Measurements from ENCODE around the gene ZBTB7B.

Gene ZBTB7B

GRCh38 chr1:155000726-155001424 is 1.7 kb upstream of the ZBTB7B start:
- DNase-seq (ENCODE audit: low read depth) = peak; percentile 94
- peak overlapping the region; percentile 89 for H3K4me3 ChIP-seq (ENCODE audit: low read length)
- TF ChIP-seq, protein P1, sequence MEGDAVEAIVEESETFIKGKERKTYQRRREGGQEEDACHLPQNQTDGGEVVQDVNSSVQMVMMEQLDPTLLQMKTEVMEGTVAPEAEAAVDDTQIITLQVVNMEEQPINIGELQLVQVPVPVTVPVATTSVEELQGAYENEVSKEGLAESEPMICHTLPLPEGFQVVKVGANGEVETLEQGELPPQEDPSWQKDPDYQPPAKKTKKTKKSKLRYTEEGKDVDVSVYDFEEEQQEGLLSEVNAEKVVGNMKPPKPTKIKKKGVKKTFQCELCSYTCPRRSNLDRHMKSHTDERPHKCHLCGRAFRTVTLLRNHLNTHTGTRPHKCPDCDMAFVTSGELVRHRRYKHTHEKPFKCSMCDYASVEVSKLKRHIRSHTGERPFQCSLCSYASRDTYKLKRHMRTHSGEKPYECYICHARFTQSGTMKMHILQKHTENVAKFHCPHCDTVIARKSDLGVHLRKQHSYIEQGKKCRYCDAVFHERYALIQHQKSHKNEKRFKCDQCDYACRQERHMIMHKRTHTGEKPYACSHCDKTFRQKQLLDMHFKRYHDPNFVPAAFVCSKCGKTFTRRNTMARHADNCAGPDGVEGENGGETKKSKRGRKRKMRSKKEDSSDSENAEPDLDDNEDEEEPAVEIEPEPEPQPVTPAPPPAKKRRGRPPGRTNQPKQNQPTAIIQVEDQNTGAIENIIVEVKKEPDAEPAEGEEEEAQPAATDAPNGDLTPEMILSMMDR (IDR thresholded peaks at IDR 0.05; ENCODE audit: insufficient read depth, low read depth, low read length, missing control alignments) = no peak

GRCh38 chr1:155001425-155001674 is 1.3 kb upstream of the ZBTB7B start:
- H3K4me3 ChIP-seq (ENCODE audit: low read length) = peak overlapping the region; percentile 89
- no peak for DNase-seq (ENCODE audit: low read depth)
- TF ChIP-seq, protein P1 (IDR thresholded peaks at IDR 0.05; ENCODE audit: insufficient read depth, low read depth, low read length, missing control alignments) = no peak

DNA sequence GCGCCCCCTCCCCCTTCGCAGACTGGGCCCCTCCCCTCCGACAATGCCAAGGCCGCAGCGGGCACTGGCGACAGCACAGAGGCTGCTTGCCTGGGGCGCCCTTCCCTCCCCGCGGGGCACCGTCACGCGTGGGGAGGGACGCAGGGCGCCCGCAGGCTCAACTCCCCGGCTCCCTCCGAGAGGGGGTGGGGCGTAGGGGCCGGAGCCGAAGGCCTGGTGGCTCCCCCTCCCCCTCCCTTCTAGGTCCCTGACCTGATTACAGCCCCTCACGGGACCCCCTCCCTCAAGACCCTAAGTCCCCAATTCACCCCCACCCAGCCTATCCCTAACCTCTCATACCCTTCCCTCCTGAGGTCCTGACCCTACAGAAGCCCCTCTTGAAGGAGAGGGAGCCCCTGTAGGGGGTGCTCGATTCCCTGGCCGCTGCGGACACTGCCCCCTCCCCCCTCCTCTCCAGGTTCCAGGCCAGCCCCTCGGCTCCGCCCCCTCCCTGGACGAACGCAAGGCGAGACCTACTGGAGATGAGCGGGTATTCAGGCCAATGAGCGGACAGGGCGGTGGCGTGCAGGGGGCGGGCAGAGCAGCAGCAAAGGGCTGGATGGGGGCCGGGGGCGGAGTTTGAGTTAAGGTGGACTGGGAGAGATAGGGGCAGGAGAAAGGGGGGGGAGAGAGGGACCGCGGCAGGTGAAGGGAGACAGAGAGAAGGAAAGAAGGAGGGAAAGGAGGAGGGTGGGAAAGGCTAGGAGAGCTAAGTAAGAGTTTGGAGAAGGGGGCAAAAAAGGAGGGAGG is 733 bp upstream of the ZBTB7B start:
- DNase-seq (ENCODE audit: low read depth) = peak; percentile 100
- TF ChIP-seq, protein P1 (IDR thresholded peaks at IDR 0.05; ENCODE audit: insufficient read depth, low read depth, low read length, missing control alignments) = peak; percentile 33
- peak overlapping the region; percentile 89 for H3K4me3 ChIP-seq (ENCODE audit: low read length)

DNA sequence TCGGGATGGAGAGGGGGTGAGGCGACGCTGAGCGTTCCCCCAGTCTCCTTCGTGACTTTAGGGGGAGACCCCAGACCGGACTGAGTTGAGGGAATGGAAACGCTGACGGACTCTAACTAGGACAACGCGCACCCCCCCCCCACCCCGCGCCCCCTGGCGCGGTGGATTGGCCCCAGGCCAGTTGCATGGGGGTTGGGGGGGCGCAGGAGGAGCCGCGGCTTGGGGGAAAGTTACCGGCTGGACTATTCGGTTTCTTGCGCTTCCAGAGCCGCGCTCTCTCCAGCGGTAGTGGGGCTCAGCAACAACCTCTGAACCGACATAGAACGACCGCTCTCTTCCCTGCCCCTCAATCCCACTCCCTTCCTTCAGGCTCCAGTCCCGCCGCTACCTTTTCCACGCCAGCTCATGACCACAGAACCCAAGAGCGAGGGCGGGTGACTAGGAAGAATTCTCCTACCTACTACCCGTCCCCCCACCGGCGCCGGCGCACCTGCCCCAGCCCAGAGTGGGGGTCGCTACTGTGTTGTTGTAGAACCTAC is 694 bp downstream of the ZBTB7B start:
- peak overlapping the region; percentile 89 for H3K4me3 ChIP-seq (ENCODE audit: low read length)
- peak; percentile 48 for DNase-seq (ENCODE audit: low read depth)
- TF ChIP-seq, protein P1 (IDR thresholded peaks at IDR 0.05; ENCODE audit: insufficient read depth, low read depth, low read length, missing control alignments) = no peak

- TF ChIP-seq, protein P1 (IDR thresholded peaks at IDR 0.05; ENCODE audit: insufficient read depth, low read depth, low read length, missing control alignments) = no peak
- DNase-seq (ENCODE audit: low read depth) = no peak
- peak overlapping the region; percentile 89 for H3K4me3 ChIP-seq (ENCODE audit: low read length)
Measured at GRCh38 chr1:155003766-155004351, 1.3 kb downstream of the ZBTB7B start.

GRCh38 chr1:155004352-155005075 is 1.9 kb downstream of the ZBTB7B start:
- DNase-seq (ENCODE audit: low read depth) = no peak
- peak overlapping the region; percentile 89 for H3K4me3 ChIP-seq (ENCODE audit: low read length)
- TF ChIP-seq, protein P1 (IDR thresholded peaks at IDR 0.05; ENCODE audit: insufficient read depth, low read depth, low read length, missing control alignments) = no peak
